Activated CD4-positive, alpha-beta T cell treated with anti-CD3 and anti-CD28 coated beads, Interleukin-2, amount 10 ng/mL, durations not matched to agents 7 days and 5 days (primary cell): ENCODE results near the gene THRA. TPM values are rescaled to one million over a fixed set of nuclear protein-coding genes. Genes with fewer than 3 reads are reported as not detected.

Source experiments
- CTCF ChIA-PET: fragments of 350-600 bp; sonication (Branson Sonifier 250); formaldehyde crosslinking; loops from one replicate; lab custom pipeline; 2021; ENCODE audit warnings: antibody characterized with exemption; lab: Charles Lee
- POLR2A ChIA-PET: fragments of 350-600 bp; sonication (Branson Sonifier 250); formaldehyde crosslinking; loops from one replicate; lab custom pipeline; 2021; ENCODE audit warnings: antibody characterized with exemption; lab: Charles Lee
- DNase-seq: peaks from one replicate; pipeline ENCODE4 v3.0.0-alpha.2; 2020
- H3K27ac Mint-ChIP-seq: one replicate; pipeline ENCODE4 v1.8.0; 2021; ENCODE audit warnings: mild to moderate bottlenecking, moderate library complexity, mixed read lengths
- H3K27me3 Mint-ChIP-seq: one replicate; pipeline ENCODE4 v1.8.0; 2021; ENCODE audit warnings: mixed read lengths
- H3K36me3 Mint-ChIP-seq: one replicate; pipeline ENCODE4 v1.8.0; 2021; ENCODE audit warnings: low read depth, mixed read lengths
- H3K4me1 Mint-ChIP-seq: one replicate; pipeline ENCODE4 v1.8.0; 2021; ENCODE audit warnings: mixed read lengths
- H3K4me3 Mint-ChIP-seq: one replicate; pipeline ENCODE4 v1.8.0; 2021; ENCODE audit warnings: mild to moderate bottlenecking, moderate library complexity, mixed read lengths
- H3K9me3 Mint-ChIP-seq: one replicate; pipeline ENCODE4 v1.8.0; 2021; ENCODE audit warnings: mixed read lengths
- total RNA-seq, 2 experiments: library from RNA; stranded (reverse); gene quantifications; one replicate each; pipeline ENCODE4 v1.2.3, GENCODE V29; 2021

THRA gene
- total RNA-seq, 2 experiments from 2014 or later = 8.6 to 9.1 TPM

- POLR2A ChIA-PET = no interaction called here
- Mint-ChIP-seq H3K36me3 (peaks cover 46% of the 10 kb centered on the region), H3K27me3 (no peaks in the 10 kb centered on the region), H3K4me1 (peaks cover 42% of the 10 kb centered on the region), H3K9me3 (no peaks in the 10 kb centered on the region), H3K4me3 (no peak overlapping the region), H3K27ac (no peak overlapping the region)
- CTCF ChIA-PET = interaction anchor here (0.9 to 4.7 kb wide), 6 partner anchors 18 to 76 kb away, joined by 3 to 27 read pairs (median 4); no protein-coding TSS in a partner anchor
- DNase-seq = no peak
Observed at GRCh38 chr17:40093005-40093579, 30.3 kb downstream of the THRA start.

- CTCF ChIA-PET = interaction anchor here (0.9 to 4.7 kb wide), 6 partner anchors 19 to 75 kb away, joined by 3 to 27 read pairs (median 4); no protein-coding TSS in a partner anchor
- DNase-seq = no peak
- Mint-ChIP-seq H3K27me3 (no peaks in the 10 kb centered on the region), H3K4me1 (peaks cover 48% of the 10 kb centered on the region), H3K36me3 (peaks cover 52% of the 10 kb centered on the region), H3K9me3 (no peaks in the 10 kb centered on the region), H3K4me3 (no peak overlapping the region), H3K27ac (peak overlapping the region; percentile 65)
- POLR2A ChIA-PET = no interaction called here
Observed at GRCh38 chr17:40093580-40094201, 30.9 kb downstream of the THRA start.

- DNase-seq = no peak
- Mint-ChIP-seq H3K9me3 (no peaks in the 10 kb centered on the region), H3K36me3 (peaks cover 53% of the 10 kb centered on the region), H3K27ac (peak overlapping the region; percentile 90), H3K4me3 (no peak overlapping the region), H3K27me3 (no peaks in the 10 kb centered on the region), H3K4me1 (peaks cover 59% of the 10 kb centered on the region)
- CTCF ChIA-PET = interaction anchor here (0.8 to 4.7 kb wide), 3 partner anchors 9 to 20 kb away, joined by 3 to 27 read pairs (median 8); no protein-coding TSS in a partner anchor
- POLR2A ChIA-PET = no interaction called here
Observed at GRCh38 chr17:40094874-40095273, 32.1 kb downstream of the THRA start.

DNA sequence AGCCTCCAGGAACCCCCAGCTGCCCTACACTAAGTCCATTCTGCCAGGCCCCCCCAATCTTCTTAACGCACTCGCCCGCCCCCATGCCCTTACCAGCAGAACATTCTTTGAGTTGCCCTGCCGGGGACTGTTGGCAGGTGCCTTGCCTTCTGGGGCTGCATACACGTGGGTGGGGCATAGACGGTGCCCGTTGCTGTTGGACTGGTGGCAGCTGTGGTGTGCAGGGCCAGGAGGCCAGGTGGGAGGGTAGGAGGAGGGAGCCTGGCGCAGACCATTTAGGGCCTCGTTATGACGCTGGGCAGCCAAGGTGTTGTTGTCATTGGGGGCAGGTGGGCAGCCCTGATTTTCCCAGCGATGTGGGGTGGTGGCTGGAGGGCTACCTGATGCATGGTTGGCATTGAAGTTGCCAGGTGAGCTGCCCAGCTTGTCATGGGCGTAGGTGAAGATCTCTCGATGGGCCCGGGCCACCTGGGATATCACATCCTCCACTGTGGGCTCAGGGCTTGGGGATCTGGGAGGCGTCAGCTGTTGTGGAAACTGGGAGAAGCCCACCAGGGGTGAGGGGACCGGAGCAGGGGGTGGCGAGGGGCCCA is 32.7 kb downstream of the THRA start:
- CTCF ChIA-PET = interaction anchor here (0.8 to 4.7 kb wide), 4 partner anchors 9 to 20 kb away, joined by 3 to 27 read pairs (median 6); no protein-coding TSS in a partner anchor
- peaks cover 64% of the 10 kb centered on the region for H3K4me1 Mint-ChIP-seq

GRCh38 chr17:40095944-40096791 is 33.4 kb downstream of the THRA start:
- H3K9me3 Mint-ChIP-seq = no peaks in the 10 kb centered on the region
- peaks cover 71% of the 10 kb centered on the region for H3K4me1 Mint-ChIP-seq
- no peaks in the 10 kb centered on the region for H3K27me3 Mint-ChIP-seq
- peak overlapping the region; percentile 67 for H3K4me3 Mint-ChIP-seq
- CTCF ChIA-PET = interaction anchor here (0.7 to 4.7 kb wide), 4 partner anchors 10 to 21 kb away, joined by 3 to 27 read pairs (median 6); no protein-coding TSS in a partner anchor
- H3K27ac Mint-ChIP-seq = peak overlapping the region; percentile 90
- POLR2A ChIA-PET = interaction anchor here (0.7 kb wide), 1 partner anchor 33 kb away, joined by 4 read pairs; no protein-coding TSS in a partner anchor
- peak; percentile 93 for DNase-seq
- H3K36me3 Mint-ChIP-seq = peaks cover 53% of the 10 kb centered on the region

More for the DNA sequence above, 32.7 kb downstream of the THRA start:
- Mint-ChIP-seq H3K27me3 (no peaks in the 10 kb centered on the region), H3K27ac (peak overlapping the region; percentile 90), H3K36me3 (peaks cover 53% of the 10 kb centered on the region), H3K4me3 (peak overlapping the region; percentile 67), H3K9me3 (no peaks in the 10 kb centered on the region)
- no peak for DNase-seq
- POLR2A ChIA-PET = interaction anchor here (0.7 kb wide), 1 partner anchor 32 kb away, joined by 4 read pairs; no protein-coding TSS in a partner anchor

DNA sequence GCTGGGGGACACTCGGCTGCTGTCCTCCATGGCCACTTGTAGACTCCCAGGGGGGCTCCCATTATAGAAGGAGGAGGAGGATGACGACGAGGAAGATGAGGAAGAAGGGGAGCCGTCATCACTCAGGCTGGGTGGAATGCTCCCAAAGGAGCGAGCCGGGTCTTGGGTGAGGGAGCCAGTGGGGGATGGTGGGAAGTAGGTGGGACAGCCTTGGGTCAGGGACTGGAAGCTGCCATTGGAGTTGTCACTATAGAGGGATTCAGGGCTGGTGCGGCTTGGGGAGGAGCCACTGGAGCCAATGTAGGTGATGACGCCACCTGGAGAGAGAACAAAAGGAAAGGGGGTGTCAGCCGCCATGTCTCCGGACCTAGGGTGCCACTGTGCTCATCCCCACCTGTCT is 34.3 kb downstream of the THRA start:
- DNase-seq = no peak
- Mint-ChIP-seq H3K9me3 (no peaks in the 10 kb centered on the region), H3K27ac (peak overlapping the region; percentile 90), H3K36me3 (peaks cover 53% of the 10 kb centered on the region), H3K4me1 (peaks cover 77% of the 10 kb centered on the region), H3K27me3 (no peaks in the 10 kb centered on the region), H3K4me3 (peak overlapping the region; percentile 67)
- ChIA-PET POLR2A (no interaction called here), CTCF (interaction anchor here (0.6 to 8.5 kb wide), 4 partner anchors 16 to 30 kb away, joined by 3 to 97 read pairs (median 16); no protein-coding TSS in a partner anchor)

GRCh38 chr17:40097931-40098845 is 35.4 kb downstream of the THRA start:
- Mint-ChIP-seq H3K27me3 (no peaks in the 10 kb centered on the region), H3K4me1 (peaks cover 82% of the 10 kb centered on the region), H3K27ac (peak overlapping the region; percentile 91), H3K9me3 (no peaks in the 10 kb centered on the region), H3K36me3 (peaks cover 51% of the 10 kb centered on the region), H3K4me3 (peak overlapping the region; percentile 82)
- DNase-seq = no peak
- ChIA-PET CTCF (interaction anchor here (0.6 to 8.5 kb wide), 12 partner anchors 8 to 187 kb away, joined by 3 to 97 read pairs (median 4); partner anchors contain the start of gene PSMD3), POLR2A (no interaction called here)

GRCh38 chr17:40098846-40099618 is 36.3 kb downstream of the THRA start:
- Mint-ChIP-seq H3K4me1 (peaks cover 87% of the 10 kb centered on the region), H3K9me3 (no peaks in the 10 kb centered on the region), H3K27me3 (no peaks in the 10 kb centered on the region), H3K36me3 (peaks cover 44% of the 10 kb centered on the region), H3K4me3 (peak overlapping the region; percentile 82), H3K27ac (peak overlapping the region; percentile 91)
- POLR2A ChIA-PET = no interaction called here
- CTCF ChIA-PET = interaction anchor here (0.6 to 8.5 kb wide), 14 partner anchors 9 to 368 kb away, joined by 3 to 97 read pairs (median 4); partner anchors contain the start of genes MIEN1 and PSMD3
- DNase-seq = peak; percentile 96

- CTCF ChIA-PET = interaction anchor here (0.6 to 8.5 kb wide), 15 partner anchors 10 to 120 kb away, joined by 3 to 97 read pairs (median 4); partner anchors contain the start of genes CASC3 and PSMD3
- no peak for DNase-seq
- H3K36me3 Mint-ChIP-seq = peaks cover 37% of the 10 kb centered on the region
Observed at GRCh38 chr17:40099619-40100418, 37.1 kb downstream of the THRA start.

GRCh38 chr17:40100419-40100668 is 37.6 kb downstream of the THRA start, which contains the start of gene NR1D1:
Gene NR1D1 (minus strand): TSS chr17:40100589. CDS start chr17:40100094, 495 bp downstream.
- Mint-ChIP-seq H3K27ac (peak within 1 kb of the TSS; percentile 91), H3K9me3 (no peaks in the 10 kb centered on the region), H3K36me3 (peaks cover 32% of the 10 kb centered on the region), H3K4me1 (peaks cover 88% of the 10 kb centered on the region), H3K27me3 (no peaks in the 10 kb centered on the region), H3K4me3 (peak within 1 kb of the TSS; percentile 82)
- no peak for DNase-seq
- POLR2A ChIA-PET = interaction anchor here (0.6 to 0.8 kb wide), 2 partner anchors 13 to 173 kb away, joined by 3 to 4 read pairs; partner anchors contain the start of genes LRRC3C and ORMDL3
- CTCF ChIA-PET = interaction anchor here (0.7 to 8.5 kb wide), 11 partner anchors 13 to 120 kb away, joined by 3 to 97 read pairs (median 4); partner anchors contain the start of genes CASC3 and PSMD3

More at GRCh38 chr17:40099619-40100418, 37.1 kb downstream of the THRA start:
- Mint-ChIP-seq H3K27me3 (no peaks in the 10 kb centered on the region), H3K9me3 (no peaks in the 10 kb centered on the region), H3K4me1 (peaks cover 88% of the 10 kb centered on the region), H3K27ac (peak overlapping the region; percentile 91), H3K4me3 (peak overlapping the region; percentile 82)
- POLR2A ChIA-PET = no interaction called here
